ENCODE results near the gene ACSL3.
"Not testable (repeated sequence)": the region's sequence is repeated elsewhere in the genome, so short reads cannot be mapped to it uniquely, and the experiment has no call there.

ACSL3 gene

GRCh38 chr2:222835823-222836151, 25.0 kb upstream of the ACSL3 start:
- Histone ChIP-seq H3K9ac (ENCODE audit: low read depth, low read length) (no peak overlapping the region), H3K4me1 (ENCODE audit: insufficient read depth, low read length) (no peaks in the 10 kb centered on the region), H3K36me3 (ENCODE audit: insufficient read depth, low read depth, low read length) (no peaks in the 10 kb centered on the region), H3K27me3 (ENCODE audit: insufficient read depth, low read length) (no peaks in the 10 kb centered on the region), H3K4me3 (ENCODE audit: low read length) (no peak overlapping the region), H3K9me3 (ENCODE audit: insufficient read depth, low read depth, low read length) (no peaks in the 10 kb centered on the region; the same call in 1 of the 2 replicates), H3K27ac (ENCODE audit: low read length) (no peak overlapping the region)

- no peaks in the 10 kb centered on the region for H3K36me3 ChIP-seq (ENCODE audit: insufficient read depth, low read depth, low read length)
- no peak overlapping the region for H3K9ac ChIP-seq (ENCODE audit: low read depth, low read length)
- H3K27me3 ChIP-seq (ENCODE audit: insufficient read depth, low read length) = no peaks in the 10 kb centered on the region
- no peak overlapping the region for H3K27ac ChIP-seq (ENCODE audit: low read length)
- H3K9me3 ChIP-seq (ENCODE audit: insufficient read depth, low read depth, low read length) = no peaks in the 10 kb centered on the region; the same call in 1 of the 2 replicates
- no peaks in the 10 kb centered on the region for H3K4me1 ChIP-seq (ENCODE audit: insufficient read depth, low read length)
- no peak overlapping the region for H3K4me3 ChIP-seq (ENCODE audit: low read length)
Measured at GRCh38 chr2:222837643-222838056, 23.2 kb upstream of the ACSL3 start.

- H3K36me3 ChIP-seq (ENCODE audit: insufficient read depth, low read depth, low read length) = no peaks in the 10 kb centered on the region
- no peaks in the 10 kb centered on the region for H3K4me1 ChIP-seq (ENCODE audit: insufficient read depth, low read length)
- H3K27ac ChIP-seq (ENCODE audit: low read length) = no peak overlapping the region
- H3K9ac ChIP-seq (ENCODE audit: low read depth, low read length) = no peak overlapping the region
- no peak overlapping the region for H3K4me3 ChIP-seq (ENCODE audit: low read length)
- H3K27me3 ChIP-seq (ENCODE audit: insufficient read depth, low read length) = no peaks in the 10 kb centered on the region
- H3K9me3 ChIP-seq (ENCODE audit: insufficient read depth, low read depth, low read length) = no peaks in the 10 kb centered on the region; the same call in 1 of the 2 replicates
Measured at GRCh38 chr2:222840060-222840802, 20.6 kb upstream of the ACSL3 start.

GRCh38 chr2:222842491-222843174, 18.2 kb upstream of the ACSL3 start:
- H3K9me3 ChIP-seq (ENCODE audit: insufficient read depth, low read depth, low read length) = no peaks in the 10 kb centered on the region
- no peaks in the 10 kb centered on the region for H3K27me3 ChIP-seq (ENCODE audit: insufficient read depth, low read length)
- no peaks in the 10 kb centered on the region for H3K36me3 ChIP-seq (ENCODE audit: insufficient read depth, low read depth, low read length)
- no peak overlapping the region for H3K9ac ChIP-seq (ENCODE audit: low read depth, low read length)
- H3K4me1 ChIP-seq (ENCODE audit: insufficient read depth, low read length) = no peaks in the 10 kb centered on the region
- H3K4me3 ChIP-seq (ENCODE audit: low read length) = no peak overlapping the region
- no peak overlapping the region for H3K27ac ChIP-seq (ENCODE audit: low read length)

- H3K27ac ChIP-seq (ENCODE audit: low read length) = no peak overlapping the region
- no peak overlapping the region for H3K4me3 ChIP-seq (ENCODE audit: low read length)
- no peak overlapping the region for H3K9ac ChIP-seq (ENCODE audit: low read depth, low read length)
- no peaks in the 10 kb centered on the region for H3K27me3 ChIP-seq (ENCODE audit: insufficient read depth, low read length)
- no peaks in the 10 kb centered on the region for H3K4me1 ChIP-seq (ENCODE audit: insufficient read depth, low read length)
- no peaks in the 10 kb centered on the region for H3K36me3 ChIP-seq (ENCODE audit: insufficient read depth, low read depth, low read length)
- H3K9me3 ChIP-seq (ENCODE audit: insufficient read depth, low read depth, low read length) = no peaks in the 10 kb centered on the region
Measured at GRCh38 chr2:222844323-222844722, 16.5 kb upstream of the ACSL3 start.

- not testable (repeated sequence) for H3K9me3 ChIP-seq (ENCODE audit: insufficient read depth, low read depth, low read length); H3K4me1 ChIP-seq (ENCODE audit: insufficient read depth, low read length); H3K9ac ChIP-seq (ENCODE audit: low read depth, low read length); H3K36me3 ChIP-seq (ENCODE audit: insufficient read depth, low read depth, low read length); H3K27ac ChIP-seq (ENCODE audit: low read length); H3K4me3 ChIP-seq (ENCODE audit: low read length); H3K27me3 ChIP-seq (ENCODE audit: insufficient read depth, low read length)
Measured at GRCh38 chr2:222845314-222845713, 15.5 kb upstream of the ACSL3 start.

GRCh38 chr2:222846003-222846402, 14.8 kb upstream of the ACSL3 start:
- Histone ChIP-seq H3K9ac (ENCODE audit: low read depth, low read length) (no peak overlapping the region), H3K4me1 (ENCODE audit: insufficient read depth, low read length) (no peaks in the 10 kb centered on the region), H3K27me3 (ENCODE audit: insufficient read depth, low read length) (no peaks in the 10 kb centered on the region), H3K4me3 (ENCODE audit: low read length) (no peak overlapping the region), H3K36me3 (ENCODE audit: insufficient read depth, low read depth, low read length) (no peaks in the 10 kb centered on the region), H3K27ac (ENCODE audit: low read length) (no peak overlapping the region), H3K9me3 (ENCODE audit: insufficient read depth, low read depth, low read length) (no peaks in the 10 kb centered on the region)

GRCh38 chr2:222848031-222848430, 12.8 kb upstream of the ACSL3 start:
- H3K27ac ChIP-seq (ENCODE audit: low read length) = not testable (repeated sequence)

GRCh38 chr2:222848862-222849261, 12.0 kb upstream of the ACSL3 start:
- H3K9ac ChIP-seq (ENCODE audit: low read depth, low read length) = no peak overlapping the region
- no peaks in the 10 kb centered on the region for H3K4me1 ChIP-seq (ENCODE audit: insufficient read depth, low read length)
- no peaks in the 10 kb centered on the region for H3K27me3 ChIP-seq (ENCODE audit: insufficient read depth, low read length)
- no peak overlapping the region for H3K27ac ChIP-seq (ENCODE audit: low read length)
- no peak overlapping the region for H3K4me3 ChIP-seq (ENCODE audit: low read length)
- H3K9me3 ChIP-seq (ENCODE audit: insufficient read depth, low read depth, low read length) = no peaks in the 10 kb centered on the region
- H3K36me3 ChIP-seq (ENCODE audit: insufficient read depth, low read depth, low read length) = no peaks in the 10 kb centered on the region

More at GRCh38 chr2:222848031-222848430, 12.8 kb upstream of the ACSL3 start:
- H3K36me3 ChIP-seq (ENCODE audit: insufficient read depth, low read depth, low read length); H3K4me1 ChIP-seq (ENCODE audit: insufficient read depth, low read length); H3K4me3 ChIP-seq (ENCODE audit: low read length); H3K9ac ChIP-seq (ENCODE audit: low read depth, low read length); H3K27me3 ChIP-seq (ENCODE audit: insufficient read depth, low read length); H3K9me3 ChIP-seq (ENCODE audit: insufficient read depth, low read depth, low read length): not testable (repeated sequence)

- Histone ChIP-seq H3K9me3 (ENCODE audit: insufficient read depth, low read depth, low read length) (no peaks in the 10 kb centered on the region), H3K4me1 (ENCODE audit: insufficient read depth, low read length) (no peaks in the 10 kb centered on the region), H3K9ac (ENCODE audit: low read depth, low read length) (no peak overlapping the region), H3K27ac (ENCODE audit: low read length) (no peak overlapping the region), H3K4me3 (ENCODE audit: low read length) (no peak overlapping the region), H3K27me3 (ENCODE audit: insufficient read depth, low read length) (no peaks in the 10 kb centered on the region), H3K36me3 (ENCODE audit: insufficient read depth, low read depth, low read length) (no peaks in the 10 kb centered on the region)
Measured at GRCh38 chr2:222851956-222852617, 8.7 kb upstream of the ACSL3 start.

- Histone ChIP-seq H3K9ac (ENCODE audit: low read depth, low read length) (no peak overlapping the region), H3K4me1 (ENCODE audit: insufficient read depth, low read length) (peaks cover 5% of the 10 kb centered on the region; the same call in 1 of the 2 replicates), H3K9me3 (ENCODE audit: insufficient read depth, low read depth, low read length) (no peaks in the 10 kb centered on the region), H3K27ac (ENCODE audit: low read length) (no peak overlapping the region), H3K36me3 (ENCODE audit: insufficient read depth, low read depth, low read length) (no peaks in the 10 kb centered on the region), H3K4me3 (ENCODE audit: low read length) (no peak overlapping the region), H3K27me3 (ENCODE audit: insufficient read depth, low read length) (no peaks in the 10 kb centered on the region)
Measured at GRCh38 chr2:222854773-222855700, 5.8 kb upstream of the ACSL3 start.
